ENCODE results near the gene CCDC134. TPM values are rescaled to one million over a fixed set of nuclear protein-coding genes. Genes with fewer than 3 reads are reported as not detected.

The CCDC134 gene
- polyA plus RNA-seq, 1 of the 3 experiments (the other 2 are of a cell fraction) = 2.0 TPM

DNA sequence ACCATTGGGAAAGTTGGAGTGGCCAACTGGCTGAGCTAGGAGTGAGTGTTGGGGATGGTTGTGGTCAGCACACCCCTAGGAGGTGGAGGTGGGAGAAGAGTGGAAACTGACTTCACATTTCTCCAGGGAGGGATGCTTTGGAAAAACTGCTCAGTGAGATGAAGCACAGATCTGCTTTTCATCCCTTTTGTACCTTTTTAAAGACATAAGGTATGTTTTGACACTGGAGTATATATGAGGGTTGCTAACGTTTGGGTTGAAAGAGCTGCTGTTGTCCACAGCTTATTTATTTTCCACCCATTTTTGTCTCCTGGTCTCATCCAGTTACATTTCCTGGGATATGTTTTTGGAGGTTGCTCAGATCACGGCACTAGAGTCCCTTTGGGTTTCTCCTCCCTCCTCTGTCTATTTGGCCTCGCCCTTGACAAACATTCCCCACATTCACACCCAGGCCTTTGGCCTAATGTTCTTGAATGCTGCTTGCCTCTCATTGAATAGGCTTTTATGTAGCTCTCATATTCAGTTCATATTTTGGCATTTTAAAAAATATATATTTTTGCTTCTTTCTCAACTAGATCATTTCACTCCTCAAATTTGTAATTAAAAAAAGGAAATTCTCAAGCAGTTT, 40.7 kb downstream of the CCDC134 start:
- no peak overlapping the region for H3K4me3 ChIP-seq (ENCODE audit: low read depth in 2 of 2, low read length in 1 of 2)
- H3K9me3 ChIP-seq = no peaks in the 10 kb centered on the region
- H3K9ac ChIP-seq = no peak overlapping the region
- no peaks in the 10 kb centered on the region for H3K79me2 ChIP-seq (ENCODE audit: insufficient read depth)
- POLR2A ChIA-PET = no interaction called here
- H3K4me2 ChIP-seq = no peak overlapping the region
- H3K27me3 ChIP-seq (ENCODE audit: insufficient read depth) = no peaks in the 10 kb centered on the region
- no peak for DNase-seq
- 74% methylated on average over 3 of the region's 3 CpGs for WGBS (ENCODE audit: low lambda C conversion rate)
- CTCF ChIA-PET = interaction anchor here (1.1 kb wide), 1 partner anchor 99 kb away, joined by 3 read pairs; no protein-coding TSS in a partner anchor
- no peaks in the 10 kb centered on the region for H3K36me3 ChIP-seq (replicated peaks in 1 of 2; ENCODE audit: control insufficient read depth in 1 of 2, insufficient read depth in 2 of 2, low read length in 1 of 2)
- TF ChIP-seq SMC3 (IDR thresholded peaks at IDR 0.05; ENCODE audit: low read depth, low read length) = no peak
- TF ChIP-seq, protein P1, sequence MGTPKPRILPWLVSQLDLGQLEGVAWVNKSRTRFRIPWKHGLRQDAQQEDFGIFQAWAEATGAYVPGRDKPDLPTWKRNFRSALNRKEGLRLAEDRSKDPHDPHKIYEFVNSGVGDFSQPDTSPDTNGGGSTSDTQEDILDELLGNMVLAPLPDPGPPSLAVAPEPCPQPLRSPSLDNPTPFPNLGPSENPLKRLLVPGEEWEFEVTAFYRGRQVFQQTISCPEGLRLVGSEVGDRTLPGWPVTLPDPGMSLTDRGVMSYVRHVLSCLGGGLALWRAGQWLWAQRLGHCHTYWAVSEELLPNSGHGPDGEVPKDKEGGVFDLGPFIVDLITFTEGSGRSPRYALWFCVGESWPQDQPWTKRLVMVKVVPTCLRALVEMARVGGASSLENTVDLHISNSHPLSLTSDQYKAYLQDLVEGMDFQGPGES (IDR thresholded peaks at IDR 0.05; ENCODE audit: low read depth, low read length) = no peak
- TF ChIP-seq FOXM1 (IDR thresholded peaks at IDR 0.05; ENCODE audit: low read depth) = no peak
- no peak for TF ChIP-seq POLR2AphosphoS5 (IDR thresholded peaks at IDR 0.05; ENCODE audit: low read depth, low read length)
- TF ChIP-seq, protein P2, sequence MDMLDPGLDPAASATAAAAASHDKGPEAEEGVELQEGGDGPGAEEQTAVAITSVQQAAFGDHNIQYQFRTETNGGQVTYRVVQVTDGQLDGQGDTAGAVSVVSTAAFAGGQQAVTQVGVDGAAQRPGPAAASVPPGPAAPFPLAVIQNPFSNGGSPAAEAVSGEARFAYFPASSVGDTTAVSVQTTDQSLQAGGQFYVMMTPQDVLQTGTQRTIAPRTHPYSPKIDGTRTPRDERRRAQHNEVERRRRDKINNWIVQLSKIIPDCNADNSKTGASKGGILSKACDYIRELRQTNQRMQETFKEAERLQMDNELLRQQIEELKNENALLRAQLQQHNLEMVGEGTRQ (IDR thresholded peaks at IDR 0.05; ENCODE audit: borderline replicate concordance, low read depth, low read length) = no peak
- TF ChIP-seq NRF1 (IDR thresholded peaks at IDR 0.05; ENCODE audit: low read depth, low read length) = no peak
- TF ChIP-seq ELF1 (IDR thresholded peaks at IDR 0.05) = no peak
- no peak for TF ChIP-seq GABPA (IDR thresholded peaks at IDR 0.05; ENCODE audit: low read depth)
- no peak for TF ChIP-seq CHD2 (IDR thresholded peaks at IDR 0.05; ENCODE audit: low read length, partially characterized antibody)
- TF ChIP-seq TCF12 (IDR thresholded peaks at IDR 0.05) = no peak
- no peak for TF ChIP-seq JUND (IDR thresholded peaks at IDR 0.05)
- TF ChIP-seq NFIC (IDR thresholded peaks at IDR 0.05; ENCODE audit: borderline replicate concordance) = no peak
- TF ChIP-seq, protein P3, sequence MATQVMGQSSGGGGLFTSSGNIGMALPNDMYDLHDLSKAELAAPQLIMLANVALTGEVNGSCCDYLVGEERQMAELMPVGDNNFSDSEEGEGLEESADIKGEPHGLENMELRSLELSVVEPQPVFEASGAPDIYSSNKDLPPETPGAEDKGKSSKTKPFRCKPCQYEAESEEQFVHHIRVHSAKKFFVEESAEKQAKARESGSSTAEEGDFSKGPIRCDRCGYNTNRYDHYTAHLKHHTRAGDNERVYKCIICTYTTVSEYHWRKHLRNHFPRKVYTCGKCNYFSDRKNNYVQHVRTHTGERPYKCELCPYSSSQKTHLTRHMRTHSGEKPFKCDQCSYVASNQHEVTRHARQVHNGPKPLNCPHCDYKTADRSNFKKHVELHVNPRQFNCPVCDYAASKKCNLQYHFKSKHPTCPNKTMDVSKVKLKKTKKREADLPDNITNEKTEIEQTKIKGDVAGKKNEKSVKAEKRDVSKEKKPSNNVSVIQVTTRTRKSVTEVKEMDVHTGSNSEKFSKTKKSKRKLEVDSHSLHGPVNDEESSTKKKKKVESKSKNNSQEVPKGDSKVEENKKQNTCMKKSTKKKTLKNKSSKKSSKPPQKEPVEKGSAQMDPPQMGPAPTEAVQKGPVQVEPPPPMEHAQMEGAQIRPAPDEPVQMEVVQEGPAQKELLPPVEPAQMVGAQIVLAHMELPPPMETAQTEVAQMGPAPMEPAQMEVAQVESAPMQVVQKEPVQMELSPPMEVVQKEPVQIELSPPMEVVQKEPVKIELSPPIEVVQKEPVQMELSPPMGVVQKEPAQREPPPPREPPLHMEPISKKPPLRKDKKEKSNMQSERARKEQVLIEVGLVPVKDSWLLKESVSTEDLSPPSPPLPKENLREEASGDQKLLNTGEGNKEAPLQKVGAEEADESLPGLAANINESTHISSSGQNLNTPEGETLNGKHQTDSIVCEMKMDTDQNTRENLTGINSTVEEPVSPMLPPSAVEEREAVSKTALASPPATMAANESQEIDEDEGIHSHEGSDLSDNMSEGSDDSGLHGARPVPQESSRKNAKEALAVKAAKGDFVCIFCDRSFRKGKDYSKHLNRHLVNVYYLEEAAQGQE (IDR thresholded peaks at IDR 0.05; ENCODE audit: low read depth, low read length) = no peak
- TF ChIP-seq TAF1 (IDR thresholded peaks at IDR 0.05; ENCODE audit: borderline replicate concordance, low read depth, low read length) = no peak
- H3K9me2 ChIP-seq = no peaks in the 10 kb centered on the region
- H4K20me1 ChIP-seq (ENCODE audit: insufficient read depth) = no peaks in the 10 kb centered on the region
- no peak overlapping the region for H3K27ac ChIP-seq (ENCODE audit: low read depth in 2 of 2, low read length in 1 of 2)
- H3F3A ChIP-seq (replicated peaks; ENCODE audit: insufficient read depth) = no peaks in the 10 kb centered on the region
- peaks cover 0 to 3% of the 10 kb centered on the region in 2 experiments; a peak in 1 of 4 replicates for H3K4me1 ChIP-seq (ENCODE audit: control insufficient read depth in 1 of 2, insufficient read depth in 2 of 2, low read depth in 1 of 2, low read length in 1 of 2)
- no peak overlapping the region for H2AFZ ChIP-seq (ENCODE audit: low read depth)
